CD1c-positive myeloid dendritic cell (primary cell): Measurements from ENCODE around the gene KIAA0513.
"Not testable (repeated sequence)": the region's sequence is repeated elsewhere in the genome, so short reads cannot be mapped to it uniquely, and the experiment has no call there.

ENCODE experiments used
- DNase-seq: peaks from one replicate; pipeline ENCODE4 v3.0.0-alpha.2; 2016; ENCODE audit errors: extremely low spot score

Gene KIAA0513

DNA sequence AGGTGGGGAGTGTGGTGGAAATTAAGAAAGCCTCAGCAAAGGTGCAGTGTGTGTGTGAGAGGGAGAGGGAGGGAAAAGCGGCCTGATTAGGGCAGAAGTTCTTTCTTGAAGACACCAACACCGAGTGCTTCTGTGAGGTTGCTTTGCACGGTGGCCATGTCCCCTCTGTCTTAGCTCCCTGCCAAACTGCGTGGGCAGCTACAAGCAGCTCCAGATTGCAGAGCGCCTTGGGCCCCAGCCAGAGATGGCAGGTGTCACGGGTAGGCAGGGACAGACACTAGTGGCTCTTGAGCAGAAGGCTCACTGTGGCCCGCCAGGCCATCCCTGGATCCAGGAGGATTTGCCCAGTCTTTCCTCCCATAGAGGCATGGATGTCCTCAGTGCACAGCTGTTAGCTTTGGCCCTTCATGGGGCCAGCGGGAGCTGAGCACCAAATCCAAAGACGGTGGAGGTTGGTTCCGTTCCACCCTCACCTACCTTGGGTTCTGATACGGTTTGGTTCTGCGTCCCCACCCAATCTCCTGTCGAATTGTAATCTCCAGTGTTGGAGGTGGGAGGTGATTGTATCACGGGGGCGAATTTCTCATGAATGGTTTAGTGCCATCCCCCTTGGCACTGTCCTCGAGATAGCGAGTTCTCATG lies 21.4 kb downstream of the KIAA0513 start:
- DNase-seq = peak; percentile 39

DNA sequence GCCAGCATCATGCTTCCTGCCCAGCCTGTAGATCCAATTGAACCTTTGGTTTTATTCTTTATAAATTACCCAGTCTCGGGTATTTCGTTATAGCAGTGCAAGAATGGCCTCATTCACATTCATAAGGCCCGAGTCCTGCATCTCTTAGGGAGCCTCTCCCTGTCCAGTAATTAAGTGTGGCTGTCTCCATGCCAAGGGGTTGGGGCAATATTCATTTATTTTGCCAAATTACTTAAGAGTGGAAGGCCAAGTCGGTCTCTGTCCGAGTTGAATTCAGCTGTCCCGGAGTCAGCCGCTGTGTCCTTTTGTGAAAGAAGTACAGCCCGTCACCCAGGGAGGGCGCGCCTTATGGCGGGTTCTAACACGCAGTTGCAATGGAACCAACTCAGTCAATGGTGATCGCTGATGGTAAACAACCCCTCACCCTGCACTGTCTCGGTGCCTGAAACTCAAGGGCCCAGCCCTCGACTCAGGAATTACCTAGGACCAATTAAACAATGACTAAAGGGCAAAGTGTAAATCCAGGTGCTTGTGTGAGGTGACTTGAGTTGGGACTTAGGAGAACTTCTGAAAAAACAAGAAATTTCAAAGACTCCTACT lies 22.2 kb downstream of the KIAA0513 start:
- no peak for DNase-seq

DNA sequence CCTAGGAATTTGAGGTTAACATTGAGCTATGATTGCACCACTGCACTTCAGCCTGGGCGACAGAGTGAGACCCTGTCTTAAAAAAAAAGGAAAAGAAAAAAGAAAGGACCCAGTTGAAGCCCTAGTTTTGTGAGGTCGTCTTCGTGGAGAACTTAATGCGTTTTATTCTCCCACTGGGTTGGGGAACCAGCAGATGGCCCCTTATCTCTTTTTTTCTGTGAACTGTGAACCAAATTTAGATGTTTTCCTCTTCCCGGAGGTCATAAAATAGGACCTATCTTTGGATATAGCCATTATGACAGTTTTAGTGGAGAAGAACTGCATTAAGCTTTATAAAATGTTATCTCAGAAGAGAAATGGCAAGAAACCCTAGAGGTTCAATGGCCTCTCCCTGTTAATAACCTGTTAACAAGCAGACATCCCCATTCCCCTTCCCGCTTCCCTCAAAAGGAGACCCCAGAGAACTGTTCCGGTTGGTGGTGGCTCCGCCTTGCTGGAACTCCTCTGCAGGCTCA lies 23.5 kb downstream of the KIAA0513 start:
- no peak for DNase-seq

DNA sequence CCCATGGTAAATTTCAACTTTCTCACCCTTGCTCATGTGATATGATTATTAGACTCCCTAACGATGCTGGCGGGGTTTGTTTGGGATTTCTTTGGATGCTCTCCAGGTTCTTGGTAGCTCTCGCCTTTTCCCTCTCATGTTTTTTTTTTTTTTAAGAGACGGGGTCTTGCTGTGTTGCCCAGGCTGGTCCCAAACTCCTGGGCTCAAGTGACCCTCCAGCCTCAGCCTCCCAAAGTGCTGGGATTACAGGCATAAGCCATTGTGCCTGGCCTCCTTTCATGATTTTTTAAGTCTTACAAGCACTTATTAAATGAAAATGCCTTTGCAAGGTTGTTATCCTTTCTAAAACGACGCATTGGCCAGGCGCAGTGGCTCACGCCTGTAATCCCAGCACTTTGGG lies 24.1 kb downstream of the KIAA0513 start:
- DNase-seq = no peak

DNA sequence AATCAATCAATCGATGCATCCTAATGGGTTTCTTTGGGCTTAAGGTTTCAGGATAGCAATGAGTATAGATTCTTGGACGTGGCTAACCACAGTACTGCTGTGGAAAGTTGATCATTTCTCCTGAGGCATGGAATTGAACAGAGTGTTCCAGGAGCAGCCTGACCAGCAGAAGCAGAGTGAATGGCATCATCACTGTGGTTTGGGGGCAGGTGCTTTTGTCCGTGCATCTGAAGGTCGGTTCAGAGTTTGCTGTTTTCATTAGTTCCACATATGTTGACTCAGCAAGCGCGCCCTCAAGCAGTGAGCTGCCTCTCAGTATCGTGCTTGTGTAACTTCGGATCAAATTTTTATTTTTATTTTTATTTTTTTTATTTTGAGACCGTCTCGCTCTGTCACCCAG lies 24.9 kb downstream of the KIAA0513 start:
- DNase-seq = no peak

DNA sequence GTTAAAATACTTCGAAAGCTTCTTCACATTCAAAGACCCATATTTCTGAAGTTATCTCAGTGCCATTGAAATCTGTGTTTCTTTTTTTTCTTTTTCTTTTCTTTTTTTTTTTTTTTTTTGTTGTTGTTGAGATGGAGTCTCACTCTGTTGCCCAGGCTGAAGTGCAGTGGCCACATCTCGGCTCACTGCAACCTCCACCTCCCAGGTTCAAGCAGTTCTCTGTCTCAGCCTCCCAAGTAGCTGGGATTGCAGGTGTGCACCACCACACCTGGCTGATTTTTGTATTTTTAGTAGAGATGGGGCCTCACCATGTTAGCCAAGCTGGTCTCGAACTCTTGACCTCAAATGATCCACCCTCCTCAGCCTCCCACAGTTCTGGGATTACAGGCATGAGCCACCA lies 26.7 kb downstream of the KIAA0513 start:
- DNase-seq = not testable (repeated sequence)

DNA sequence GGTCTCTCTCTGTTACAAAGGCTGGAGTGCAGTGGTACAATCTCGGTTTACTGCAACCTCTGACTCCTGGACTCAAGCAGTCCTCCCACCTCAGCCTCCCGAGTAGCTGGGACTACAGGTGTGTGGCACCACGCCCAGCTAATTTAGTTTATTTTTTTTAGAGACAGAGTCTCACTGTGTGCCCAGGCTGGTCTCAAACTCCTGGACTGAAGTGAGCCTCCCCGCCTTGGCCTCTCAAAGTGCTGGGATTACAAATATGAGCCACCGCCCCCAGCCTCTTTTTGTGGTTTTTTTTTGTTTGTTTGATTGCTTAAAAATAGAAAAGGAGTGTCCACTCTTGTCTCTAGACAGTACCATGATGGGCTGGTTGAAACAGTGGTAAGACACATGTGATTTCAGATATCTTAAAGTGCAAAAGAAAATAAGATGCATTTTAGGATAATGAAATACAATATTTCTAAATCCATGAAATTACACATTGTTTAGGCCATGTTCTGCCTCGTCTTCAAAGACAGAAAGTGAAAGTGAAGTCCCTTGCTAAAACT lies 27.4 kb downstream of the KIAA0513 start:
- no peak for DNase-seq

DNA sequence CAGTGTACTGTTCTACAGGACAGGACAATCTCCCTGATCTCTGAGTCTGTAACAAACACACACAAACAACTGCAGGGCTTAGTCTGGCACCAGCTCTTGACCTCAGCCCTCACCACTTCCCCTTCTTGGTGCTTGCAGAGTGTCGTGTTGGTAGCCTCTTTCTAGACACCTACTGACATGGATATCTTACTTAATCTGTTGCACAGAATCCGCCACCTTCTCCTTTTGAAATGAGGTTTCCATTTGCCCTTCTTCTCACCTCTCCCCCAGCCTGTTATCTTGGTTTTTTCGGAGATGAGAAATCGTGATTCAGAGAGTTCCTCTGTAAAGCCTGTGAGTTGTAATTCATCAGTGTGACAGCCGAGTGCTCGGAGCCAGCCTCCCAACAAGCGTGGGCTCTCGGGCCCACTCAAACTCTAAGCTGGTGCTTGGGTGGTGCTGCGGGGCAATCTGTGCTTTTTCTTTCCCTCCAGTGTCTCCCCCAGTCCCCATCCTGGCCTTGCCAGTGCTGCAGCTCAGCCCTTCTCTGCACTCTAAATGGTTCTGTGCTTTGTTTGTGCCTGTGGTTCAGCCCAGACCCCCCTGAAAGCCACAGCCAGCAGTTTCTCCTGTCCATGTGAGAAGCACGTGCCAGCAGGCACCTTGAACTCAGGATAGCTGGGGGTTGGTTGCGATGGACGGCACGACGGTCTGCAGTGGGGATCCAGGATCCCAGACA lies 28.1 kb downstream of the KIAA0513 start:
- DNase-seq = peak; percentile 96

DNA sequence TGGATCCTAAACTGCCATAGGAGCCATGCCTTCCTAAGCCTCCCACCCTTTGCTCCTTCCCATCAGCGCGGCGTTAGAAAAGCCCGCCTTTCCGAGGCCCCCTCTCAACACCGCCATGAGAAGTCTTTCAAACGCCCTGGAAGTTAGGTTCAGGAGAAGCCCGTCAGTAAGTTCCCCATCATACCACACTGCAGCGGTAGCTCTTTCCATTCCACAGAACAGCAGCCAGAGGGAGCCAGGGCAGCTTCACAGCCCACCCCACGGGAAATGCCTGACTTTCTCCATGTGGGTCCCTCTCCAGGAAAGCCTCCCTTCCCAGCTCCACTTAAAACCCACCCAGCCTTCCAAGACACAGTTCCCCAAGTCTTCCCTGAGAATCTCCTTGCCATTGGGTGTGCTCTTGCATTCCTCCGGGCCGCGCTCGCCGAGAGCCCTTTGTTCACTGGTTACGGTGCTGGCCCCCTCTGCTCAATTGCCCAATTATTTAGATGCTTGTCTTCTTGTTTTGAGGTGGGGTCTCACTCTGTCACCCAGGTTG lies 28.7 kb downstream of the KIAA0513 start:
- peak; percentile 52 for DNase-seq

DNA sequence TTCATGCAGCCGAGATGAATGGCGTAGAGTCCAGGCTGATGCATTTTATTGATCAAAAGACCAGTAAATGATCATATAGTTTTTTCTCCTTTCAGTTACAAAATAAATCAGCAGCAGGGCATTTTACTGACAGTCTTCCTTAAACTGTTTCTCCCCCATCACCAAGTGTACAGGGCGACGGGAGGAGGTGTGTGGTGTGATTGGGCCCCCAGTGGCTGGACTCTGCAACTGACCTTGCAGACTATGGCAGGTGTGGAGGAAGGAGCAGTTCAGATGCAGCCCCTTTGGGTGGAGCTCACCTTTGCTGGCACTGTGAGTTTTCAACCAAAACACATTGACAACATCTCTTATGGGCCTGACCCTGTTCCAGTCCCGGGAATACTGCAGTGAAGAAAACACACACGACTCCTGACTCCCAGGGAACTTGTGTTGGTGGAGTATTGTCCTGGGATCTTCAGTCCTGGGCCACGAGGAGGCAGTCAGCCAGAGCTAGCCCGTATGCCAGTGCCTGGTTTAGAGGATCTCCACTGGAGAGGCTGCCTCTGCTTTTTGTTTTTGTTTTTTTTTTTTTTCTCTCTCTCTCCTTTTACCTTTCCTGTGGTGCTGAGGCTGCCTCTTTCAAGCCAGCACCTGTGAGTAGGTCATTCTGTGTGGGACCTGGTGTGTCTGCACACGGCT lies 29.8 kb downstream of the KIAA0513 start:
- DNase-seq = no peak

DNA sequence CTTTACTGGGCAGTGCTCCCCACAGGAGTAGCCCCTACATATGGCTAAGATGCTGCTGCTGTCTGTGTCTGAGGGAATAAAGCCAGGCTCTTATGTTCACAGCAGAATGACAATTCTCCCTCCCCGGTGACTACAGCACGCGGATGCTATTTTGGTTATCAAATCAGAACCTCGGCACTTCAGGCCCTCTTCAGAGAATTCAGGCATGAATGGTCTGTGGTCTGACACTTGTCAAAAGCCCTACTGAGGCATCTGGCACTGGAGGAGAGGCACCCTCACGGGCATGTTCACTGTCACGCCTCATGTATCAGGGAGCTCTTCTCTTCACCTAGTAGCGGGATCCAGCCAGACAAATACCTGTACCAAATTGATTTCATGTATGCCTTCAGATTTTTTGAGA lies 30.4 kb downstream of the KIAA0513 start:
- DNase-seq = no peak

DNA sequence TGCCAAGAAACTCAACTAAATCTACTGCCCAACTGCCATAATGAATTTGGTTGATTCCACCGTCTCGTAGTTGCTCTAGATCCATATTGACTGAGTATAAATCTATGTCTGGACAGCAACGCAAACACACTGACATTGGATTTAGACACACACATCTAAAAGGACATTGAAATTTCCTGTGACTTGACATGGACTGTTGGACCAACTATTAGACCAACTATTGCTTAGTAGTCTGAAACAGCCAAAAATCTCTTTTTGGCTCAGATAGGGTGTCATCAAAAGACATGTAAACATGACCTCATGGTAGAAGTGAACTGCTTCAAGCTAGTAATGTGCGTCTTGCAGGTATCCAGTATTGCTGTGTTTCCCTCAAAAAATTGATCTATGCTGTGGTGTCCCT lies 31.3 kb downstream of the KIAA0513 start:
- no peak for DNase-seq

DNA sequence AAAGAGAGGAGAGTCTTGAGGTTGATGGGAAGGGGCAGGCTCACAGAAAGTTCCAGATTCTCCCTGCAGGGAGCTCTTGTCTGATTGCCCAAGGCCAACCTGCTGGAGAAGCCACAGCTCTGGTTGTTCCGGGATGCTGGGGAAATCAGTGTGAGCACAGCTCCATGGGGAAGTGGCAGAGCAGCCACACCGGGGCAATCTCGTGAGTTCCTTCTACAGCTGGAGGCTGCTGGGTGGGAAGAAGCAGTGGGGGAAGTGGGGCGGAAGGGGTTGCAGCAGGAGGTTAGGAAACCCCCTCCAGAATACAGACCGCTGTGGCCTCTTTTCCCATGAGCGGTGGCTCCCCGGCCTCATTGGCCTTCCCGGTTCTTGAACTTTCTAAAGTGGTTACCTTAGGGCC lies 34.0 kb downstream of the KIAA0513 start:
- DNase-seq = peak; percentile 92

DNA sequence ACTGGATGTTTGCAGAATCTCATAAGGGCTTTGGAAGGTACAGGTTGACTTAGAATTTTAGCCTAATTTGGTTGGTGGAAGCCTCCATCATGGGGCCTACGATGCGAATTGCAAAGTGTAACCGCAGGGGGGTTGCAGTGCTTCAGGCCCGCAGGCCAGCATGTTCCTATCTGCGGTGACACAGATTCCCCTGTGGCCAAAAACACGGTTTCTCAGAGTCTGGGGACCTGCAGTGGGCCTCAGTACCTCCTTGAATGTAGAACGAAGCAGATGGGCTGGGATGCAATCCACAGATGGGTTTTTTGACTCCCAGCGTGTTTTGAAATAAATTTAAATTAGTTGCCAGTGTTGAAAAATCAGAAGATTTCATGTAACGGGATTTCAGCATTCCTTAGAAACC lies 34.7 kb downstream of the KIAA0513 start:
- no peak for DNase-seq

DNA sequence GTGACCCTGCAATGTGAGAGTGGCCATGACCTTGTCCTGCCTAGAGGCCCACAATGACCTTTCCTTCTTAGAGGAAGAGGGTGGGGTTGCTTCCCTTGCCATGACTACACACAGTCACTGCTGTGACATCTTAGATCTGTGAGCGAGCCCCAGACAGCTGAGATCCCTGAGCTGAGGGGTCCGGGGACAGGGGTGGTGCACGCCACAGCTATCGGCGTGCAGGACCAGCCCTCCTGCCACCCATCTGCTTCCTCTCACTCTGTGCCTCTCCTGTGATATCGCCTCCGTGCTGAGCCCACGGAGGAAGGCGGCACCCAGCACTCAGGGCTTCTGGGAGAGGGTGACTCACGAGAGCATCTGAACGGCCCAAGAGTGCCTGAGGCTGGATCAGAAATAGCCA lies 35.2 kb downstream of the KIAA0513 start:
- peak; percentile 81 for DNase-seq

DNA sequence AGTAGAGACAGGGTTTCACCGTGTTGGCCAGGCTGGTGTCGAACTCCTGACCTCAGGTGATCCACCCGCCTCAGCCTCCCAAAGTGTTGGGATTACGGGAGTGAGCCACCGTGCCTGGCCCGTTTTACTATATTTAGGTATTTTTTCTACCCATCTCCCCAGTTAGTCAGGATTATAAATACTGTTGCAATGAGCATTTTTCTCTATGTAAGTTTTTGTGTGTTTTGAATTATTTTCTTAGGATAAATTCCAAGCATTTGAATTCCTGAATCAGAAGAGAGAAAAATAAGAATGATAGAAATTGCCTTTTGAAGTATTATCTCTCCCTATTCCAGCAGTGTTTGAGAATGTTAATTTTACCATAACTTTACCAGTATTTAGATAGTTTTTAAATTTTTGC lies 36.6 kb downstream of the KIAA0513 start:
- no peak for DNase-seq

DNA sequence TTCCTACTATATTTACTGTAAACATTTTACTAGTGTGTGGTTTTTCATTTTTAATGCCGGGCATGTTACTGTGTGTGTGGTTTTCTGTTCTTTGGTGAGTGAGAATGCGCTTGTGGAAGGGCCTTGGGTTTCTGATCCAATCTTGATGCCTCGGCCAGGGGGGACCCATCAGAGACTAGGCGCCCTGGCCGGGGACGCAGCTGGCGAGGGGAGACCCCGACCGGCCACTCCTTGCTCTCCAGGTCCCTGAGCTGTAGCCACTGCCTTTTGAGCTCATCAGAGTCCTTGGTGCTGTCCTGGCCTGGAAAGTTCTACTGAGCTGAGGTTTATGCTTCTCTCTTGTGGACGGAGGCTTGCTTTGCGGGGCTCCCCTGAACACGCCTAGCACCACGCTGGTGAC lies 37.5 kb downstream of the KIAA0513 start:
- DNase-seq = no peak

DNA sequence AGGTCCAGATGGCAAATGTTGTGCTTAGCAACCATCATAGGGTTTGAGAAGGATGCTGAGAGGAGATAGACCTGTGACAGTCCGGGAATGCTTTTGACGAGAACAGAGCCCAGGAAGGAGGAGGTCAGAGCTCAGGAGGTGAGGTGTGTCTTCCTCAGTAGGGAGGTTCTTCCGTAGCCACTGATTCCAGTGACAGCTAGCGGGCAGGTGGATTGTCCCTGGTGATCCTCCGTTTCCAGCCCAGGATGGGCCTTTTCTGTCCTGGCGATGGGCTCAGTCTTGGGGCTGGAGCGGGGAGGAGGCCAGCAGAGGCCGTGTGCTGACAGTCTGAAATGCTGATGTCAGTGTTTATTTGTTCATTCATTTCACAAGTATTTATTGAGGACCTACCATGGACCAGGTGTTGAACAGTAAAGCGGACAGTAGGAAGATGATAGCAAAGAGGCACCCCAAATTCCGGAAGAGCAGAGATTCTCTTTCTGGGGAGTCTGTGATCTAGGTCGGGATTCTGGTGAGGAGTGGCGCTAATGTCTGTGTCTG lies 38.8 kb downstream of the KIAA0513 start:
- DNase-seq = no peak

DNA sequence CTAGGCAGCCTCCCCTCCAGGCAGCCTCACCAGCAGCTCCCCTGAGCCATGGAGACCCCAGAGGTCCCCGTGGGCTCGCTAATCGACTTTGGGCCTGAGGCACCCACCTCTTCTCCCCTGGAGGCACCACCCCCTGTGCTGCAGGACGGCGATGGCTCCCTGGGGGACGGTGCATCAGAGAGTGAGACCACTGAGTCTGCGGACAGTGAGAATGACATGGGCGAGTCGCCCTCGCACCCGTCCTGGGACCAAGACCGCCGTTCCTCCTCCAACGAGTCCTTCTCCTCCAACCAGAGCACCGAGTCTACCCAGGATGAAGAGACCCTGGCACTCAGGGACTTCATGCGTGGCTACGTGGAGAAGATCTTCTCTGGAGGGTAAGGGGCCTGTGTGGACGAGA lies 39.4 kb downstream of the KIAA0513 start:
- DNase-seq = no peak

DNA sequence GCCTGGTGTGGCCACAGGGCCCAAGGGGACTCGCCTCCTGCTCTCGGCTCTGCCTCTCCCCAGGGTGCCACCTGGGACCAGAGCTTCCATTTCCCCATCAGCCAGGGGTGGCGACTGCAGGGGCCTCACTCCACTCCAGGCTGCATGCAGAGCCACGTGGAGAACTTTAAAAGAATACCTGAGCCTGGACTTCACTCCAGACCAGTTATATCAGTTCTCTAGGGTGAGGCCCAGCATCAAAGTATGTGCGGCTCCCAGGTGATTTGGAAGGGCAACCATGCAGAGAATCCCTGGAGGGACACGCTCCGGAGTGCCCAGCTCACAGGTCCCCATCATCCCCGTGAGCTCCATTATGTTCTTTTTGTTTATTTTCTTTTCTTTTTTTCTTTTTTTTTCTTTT lies 39.8 kb downstream of the KIAA0513 start:
- DNase-seq = no peak

DNA sequence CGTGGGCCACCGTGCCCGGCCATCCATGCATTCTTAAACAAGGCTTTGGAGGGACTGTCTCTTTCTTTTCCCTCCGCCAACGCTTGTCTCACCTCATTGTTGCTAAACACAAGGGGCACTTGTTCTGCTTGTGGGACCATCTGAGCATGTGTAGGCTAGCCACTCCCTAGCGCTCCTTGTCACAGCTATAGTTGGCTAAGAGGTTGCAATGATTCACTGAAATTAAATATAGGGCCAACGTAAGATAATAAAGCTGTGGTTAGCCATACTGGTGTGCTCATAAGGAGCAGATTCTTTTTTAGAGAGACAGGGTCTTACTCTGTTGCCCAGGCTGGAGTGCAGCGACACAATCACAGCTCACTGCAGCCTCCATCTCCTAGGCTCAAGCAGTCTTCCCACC lies 41.2 kb downstream of the KIAA0513 start:
- DNase-seq = no peak

DNA sequence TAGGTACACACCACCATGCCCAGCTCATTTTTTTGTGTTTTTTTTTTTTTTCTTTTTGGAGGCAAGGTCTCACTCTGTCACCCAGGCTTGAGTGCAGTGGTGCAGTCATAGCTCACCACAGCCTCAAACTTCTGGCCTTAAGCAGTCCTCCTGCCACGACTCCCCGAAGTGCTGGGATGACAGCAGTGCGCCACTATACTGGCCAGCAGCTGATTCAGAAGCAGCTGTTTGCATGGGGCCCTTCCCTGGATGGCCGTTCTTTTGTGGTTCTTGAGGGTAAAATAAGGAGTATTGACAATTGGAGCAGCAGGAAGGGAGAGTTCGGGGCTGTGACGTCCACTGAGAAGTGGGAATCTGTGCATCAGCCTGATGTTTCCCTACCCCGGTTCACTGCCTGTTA lies 41.6 kb downstream of the KIAA0513 start:
- DNase-seq = no peak
